Brain microvascular endothelial cell (primary cell): ENCODE results near the gene SLX1A.
A peak's percentile ranks its signal among the peaks of the same experiment; 100 is the strongest.

ENCODE experiments used
- DNase-seq: peaks from one replicate; pipeline ENCODE4 v3.0.0-alpha.2; 2020
- H3K27ac ChIP-seq: fragments of 250-450 bp; sonication (Bioruptor Pico); 2 replicates; pipeline ENCODE4 v1.5.1; 2020; ENCODE audit warnings: mild to moderate bottlenecking, moderate library complexity
- H3K27me3 ChIP-seq: fragments of 250-450 bp; sonication (Bioruptor Pico); replicated peaks from 2 replicates; pipeline ENCODE4 v1.5.1; 2020; ENCODE audit warnings: mild to moderate bottlenecking
- H3K36me3 ChIP-seq: fragments of 250-450 bp; sonication (Bioruptor Pico); replicated peaks from 2 replicates; pipeline ENCODE4 v1.5.1; 2020; ENCODE audit warnings: mild to moderate bottlenecking
- H3K4me3 ChIP-seq: 2 replicates; pipeline ENCODE4 v1.5.1; 2011; ENCODE audit warnings: low read depth, mild to moderate bottlenecking, control low read depth, low read length, moderate library complexity
- CTCF ChIP-seq: IDR thresholded peaks from 2 replicates; pipeline ENCODE4 v1.5.1; 2011; ENCODE audit warnings: low read depth, mild to moderate bottlenecking, moderate library complexity, low read length, control low read depth, inconsistent platforms; ENCODE audit errors: missing control alignments
- in situ Hi-C: cut with HindIII; loops from 2 replicates; pipeline ENCODE4 v1.10.0; 2017; ENCODE audit warnings: low sequenced_read_pairs, low pct_ligation_motif_present

The SLX1A gene

GRCh38 chr16:30184096-30184890 lies 9.4 kb upstream of the SLX1A start:
- in situ Hi-C loops: no loop called here
- DNase-seq: no peak
- no peak for TF ChIP-seq CTCF
- no peak overlapping the region for H3K27ac ChIP-seq
- H3K4me3 ChIP-seq: peak overlapping the region; percentile 63
- no peaks in the 10 kb centered on the region for H3K27me3 ChIP-seq
- H3K36me3 ChIP-seq: no peaks in the 10 kb centered on the region

GRCh38 chr16:30184891-30185682 lies 8.6 kb upstream of the SLX1A start:
- Histone ChIP-seq H3K27me3 (no peaks in the 10 kb centered on the region), H3K27ac (no peak overlapping the region), H3K36me3 (no peaks in the 10 kb centered on the region), H3K4me3 (no peak overlapping the region)
- TF ChIP-seq CTCF: no peak
- DNase-seq: no peak
- in situ Hi-C loops: no loop called here

GRCh38 chr16:30185683-30186421 lies 7.8 kb upstream of the SLX1A start:
- Histone ChIP-seq H3K36me3 (no peaks in the 10 kb centered on the region), H3K27ac (no peak overlapping the region), H3K27me3 (no peaks in the 10 kb centered on the region), H3K4me3 (no peak overlapping the region)
- no peak for DNase-seq
- no peak for TF ChIP-seq CTCF
- in situ Hi-C loops: no loop called here

GRCh38 chr16:30186444-30186781 lies 7.3 kb upstream of the SLX1A start:
- no peak overlapping the region for H3K27ac ChIP-seq
- no peak for TF ChIP-seq CTCF
- no peaks in the 10 kb centered on the region for H3K27me3 ChIP-seq

GRCh38 chr16:30186782-30187555 lies 6.7 kb upstream of the SLX1A start:
- in situ Hi-C loops: no loop called here
- H3K4me3 ChIP-seq: no peak overlapping the region
- peak; percentile 78 for TF ChIP-seq CTCF
- no peaks in the 10 kb centered on the region for H3K36me3 ChIP-seq
- no peak overlapping the region for H3K27ac ChIP-seq
- peak; percentile 24 for DNase-seq
- H3K27me3 ChIP-seq: no peaks in the 10 kb centered on the region

More at GRCh38 chr16:30186444-30186781, 7.3 kb upstream of the SLX1A start:
- no peak for DNase-seq
- in situ Hi-C loops: no loop called here
- no peaks in the 10 kb centered on the region for H3K36me3 ChIP-seq
- H3K4me3 ChIP-seq: no peak overlapping the region
